Loucy (cell line): Measurements from ENCODE around the gene RMND5B.

ENCODE experiments used
- H2AFZ ChIP-seq: fragments of 200-600 bp; sonication (generic); 2 replicates; pipeline ENCODE4 v1.6.0; 2016; ENCODE audit warnings: antibody characterized with exemption, mild to moderate bottlenecking, low read length, moderate library complexity
- H3F3A ChIP-seq: fragments of 200-600 bp; 2 replicates; pipeline ENCODE4 v1.6.0; 2016; ENCODE audit warnings: antibody characterized with exemption, low read depth, mild to moderate bottlenecking
- H3K27me3 ChIP-seq: fragments of 200-600 bp; sonication (generic); 2 replicates; pipeline ENCODE4 v1.6.1; 2014; ENCODE audit warnings: low read length, mild to moderate bottlenecking; ENCODE audit not compliant: insufficient read depth, poor library complexity, severe bottlenecking
- H3K36me3 ChIP-seq: fragments of 200-600 bp; sonication (generic); 2 replicates; pipeline ENCODE4 v1.6.1; 2016; ENCODE audit warnings: low read length; ENCODE audit not compliant: insufficient read depth
- H3K4me1 ChIP-seq: fragments of 200-600 bp; sonication (generic); 2 replicates; pipeline ENCODE4 v1.5.1; 2014; ENCODE audit warnings: low read length, mild to moderate bottlenecking; ENCODE audit not compliant: insufficient read depth, poor library complexity, severe bottlenecking
- H3K4me2 ChIP-seq: fragments of 200-600 bp; sonication (generic); 2 replicates; pipeline ENCODE4 v1.6.0; 2014; ENCODE audit warnings: antibody characterized with exemption, low read length, low read depth, mild to moderate bottlenecking; ENCODE audit not compliant: poor library complexity, severe bottlenecking
- H3K4me3 ChIP-seq: fragments of 200-600 bp; sonication (generic); 2 replicates; pipeline ENCODE4 v1.5.1; 2014; ENCODE audit warnings: low read length, mild to moderate bottlenecking, mixed read lengths; ENCODE audit not compliant: poor library complexity, severe bottlenecking
- H3K79me2 ChIP-seq: fragments of 200-600 bp; sonication (generic); 2 replicates; pipeline ENCODE4 v1.6.1; 2014; ENCODE audit warnings: low read length; ENCODE audit not compliant: insufficient read depth
- H3K9ac ChIP-seq: fragments of 200-600 bp; sonication (generic); 2 replicates; pipeline ENCODE4 v1.6.0; 2014; ENCODE audit warnings: mild to moderate bottlenecking, low read depth, low read length, moderate library complexity; ENCODE audit not compliant: poor library complexity, severe bottlenecking
- H3K9me2 ChIP-seq: fragments of 200-600 bp; sonication (generic); replicated peaks from 2 replicates; pipeline ENCODE4 v1.6.1; 2016; ENCODE audit warnings: low read depth, low read length, mixed read lengths
- H3K9me3 ChIP-seq: fragments of 200-600 bp; sonication (generic); 2 replicates; pipeline ENCODE4 v1.6.1; 2014; ENCODE audit warnings: mild to moderate bottlenecking, antibody characterized with exemption, low read length, low read depth; ENCODE audit not compliant: insufficient read depth
- H4K20me1 ChIP-seq: fragments of 200-600 bp; sonication (generic); 2 replicates; pipeline ENCODE4 v1.6.0; 2014; ENCODE audit warnings: antibody characterized with exemption, low read length, mild to moderate bottlenecking; ENCODE audit not compliant: insufficient read depth, poor library complexity, severe bottlenecking
- CTCF ChIP-seq: fragments of 200-600 bp; sonication (generic); conservative IDR thresholded peaks from 2 replicates; pipeline ENCODE4 v1.5.1; 2014; ENCODE audit warnings: mild to moderate bottlenecking, antibody characterized with exemption, low read length
- EZH2phosphoT487 ChIP-seq: fragments of 200-600 bp; IDR thresholded peaks from 2 replicates; pipeline ENCODE4 v1.6.1; 2018; ENCODE audit warnings: antibody characterized with exemption, mild to moderate bottlenecking, moderate library complexity, borderline replicate concordance

Gene RMND5B

GRCh38 chr5:178150977-178151734, 20.3 kb downstream of the RMND5B start:
- Histone ChIP-seq H3K4me3 (no peak overlapping the region), H4K20me1 (peaks cover 13% of the 10 kb centered on the region), H3K27me3 (no peaks in the 10 kb centered on the region), H3K4me1 (peaks cover 7% of the 10 kb centered on the region), H2AFZ (no peak overlapping the region), H3K9me2 (no peaks in the 10 kb centered on the region), H3K36me3 (peaks cover 17% of the 10 kb centered on the region; the same call in 1 of the 2 replicates), H3K9me3 (no peaks in the 10 kb centered on the region), H3K9ac (no peak overlapping the region), H3K79me2 (peaks cover 19% of the 10 kb centered on the region), H3K4me2 (no peak overlapping the region), H3F3A (no peaks in the 10 kb centered on the region)
- TF ChIP-seq EZH2phosphoT487 (no peak), CTCF (no peak)

- Histone ChIP-seq H3K9ac (peak overlapping the region; percentile 78), H2AFZ (no peak overlapping the region), H4K20me1 (peaks cover 13% of the 10 kb centered on the region), H3K4me2 (peak overlapping the region; percentile 85), H3K27me3 (no peaks in the 10 kb centered on the region), H3F3A (no peaks in the 10 kb centered on the region), H3K9me3 (no peaks in the 10 kb centered on the region), H3K36me3 (peaks cover 7% of the 10 kb centered on the region; the same call in 1 of the 2 replicates), H3K9me2 (no peaks in the 10 kb centered on the region), H3K79me2 (peaks cover 19% of the 10 kb centered on the region), H3K4me1 (peaks cover 7% of the 10 kb centered on the region), H3K4me3 (peak overlapping the region; percentile 85)
- TF ChIP-seq CTCF (no peak), EZH2phosphoT487 (no peak)
Measured at GRCh38 chr5:178152491-178153444, 22.0 kb downstream of the RMND5B start.

GRCh38 chr5:178153530-178154340, 22.9 kb downstream of the RMND5B start, which contains the start of gene NHP2:
Gene NHP2, minus strand, starts transcription at chr5:178153885. Its CDS starts 68 bp downstream, at chr5:178153817.
- Histone ChIP-seq H3K4me1 (peaks cover 7% of the 10 kb centered on the region), H3K4me3 (peak within 1 kb of the TSS; percentile 85), H2AFZ (peak within 1 kb of the TSS; percentile 55; the same call in 1 of the 2 replicates), H4K20me1 (peaks cover 13% of the 10 kb centered on the region), H3K79me2 (peaks cover 19% of the 10 kb centered on the region), H3K4me2 (peak within 1 kb of the TSS; percentile 85), H3K36me3 (no peaks in the 10 kb centered on the region; the same call in 1 of the 2 replicates), H3K27me3 (no peaks in the 10 kb centered on the region), H3K9me2 (no peaks in the 10 kb centered on the region), H3K9ac (peak within 1 kb of the TSS; percentile 78), H3K9me3 (no peaks in the 10 kb centered on the region), H3F3A (no peaks in the 10 kb centered on the region)
- TF ChIP-seq CTCF = no peak
- no peak for TF ChIP-seq EZH2phosphoT487
